GM12874 (cell line): ENCODE results near the gene DNASE2.

Experiments used
- TF ChIP-seq, protein P1 (sequence below): IDR thresholded peaks from 2 replicates; pipeline ENCODE4 v1.5.1; 2011; ENCODE audit warnings: low read depth, mild to moderate bottlenecking, control low read depth, low read length, moderate library complexity; ENCODE audit not compliant: insufficient read depth

The DNASE2 gene

GRCh38 chr19:12865746-12866415, 15.4 kb downstream of the DNASE2 start:
- TF ChIP-seq, protein P1, sequence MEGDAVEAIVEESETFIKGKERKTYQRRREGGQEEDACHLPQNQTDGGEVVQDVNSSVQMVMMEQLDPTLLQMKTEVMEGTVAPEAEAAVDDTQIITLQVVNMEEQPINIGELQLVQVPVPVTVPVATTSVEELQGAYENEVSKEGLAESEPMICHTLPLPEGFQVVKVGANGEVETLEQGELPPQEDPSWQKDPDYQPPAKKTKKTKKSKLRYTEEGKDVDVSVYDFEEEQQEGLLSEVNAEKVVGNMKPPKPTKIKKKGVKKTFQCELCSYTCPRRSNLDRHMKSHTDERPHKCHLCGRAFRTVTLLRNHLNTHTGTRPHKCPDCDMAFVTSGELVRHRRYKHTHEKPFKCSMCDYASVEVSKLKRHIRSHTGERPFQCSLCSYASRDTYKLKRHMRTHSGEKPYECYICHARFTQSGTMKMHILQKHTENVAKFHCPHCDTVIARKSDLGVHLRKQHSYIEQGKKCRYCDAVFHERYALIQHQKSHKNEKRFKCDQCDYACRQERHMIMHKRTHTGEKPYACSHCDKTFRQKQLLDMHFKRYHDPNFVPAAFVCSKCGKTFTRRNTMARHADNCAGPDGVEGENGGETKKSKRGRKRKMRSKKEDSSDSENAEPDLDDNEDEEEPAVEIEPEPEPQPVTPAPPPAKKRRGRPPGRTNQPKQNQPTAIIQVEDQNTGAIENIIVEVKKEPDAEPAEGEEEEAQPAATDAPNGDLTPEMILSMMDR, result no peak

GRCh38 chr19:12864721-12865715, 16.2 kb downstream of the DNASE2 start:
- TF ChIP-seq, protein P1, result no peak

- TF ChIP-seq, protein P1, result no peak
Measured at GRCh38 chr19:12864143-12864542, 17.1 kb downstream of the DNASE2 start.

- TF ChIP-seq, protein P1, result no peak
Measured at GRCh38 chr19:12859546-12859945, 21.7 kb downstream of the DNASE2 start.

- TF ChIP-seq, protein P1, result no peak
Measured at GRCh38 chr19:12858041-12858928, 23.0 kb downstream of the DNASE2 start.

DNA sequence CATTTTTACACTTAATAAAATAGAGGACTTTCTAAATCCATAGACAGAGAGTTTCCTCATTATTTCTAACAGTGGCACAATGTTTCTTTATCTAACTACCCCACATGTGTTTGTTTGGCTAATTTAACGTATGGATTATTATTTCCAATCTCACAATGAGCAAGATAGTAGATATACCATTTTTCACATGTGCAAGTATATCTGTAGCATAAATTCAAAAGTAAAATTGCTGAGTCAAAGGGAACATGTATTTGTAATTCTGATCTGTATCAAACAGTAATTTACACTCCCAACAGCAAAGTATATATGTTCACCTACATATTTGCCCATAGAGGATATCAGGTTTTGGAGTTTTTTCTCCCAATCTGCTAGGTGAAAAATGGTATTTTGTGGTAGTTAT, 24.6 kb downstream of the DNASE2 start:
- TF ChIP-seq, protein P1, result no peak
